ENCODE results near the gene MECR.

MECR gene

GRCh38 chr1:29267321-29268070, 36.8 kb upstream of the MECR start:
- peaks cover 19% of the 10 kb centered on the region for H3K4me1 ChIP-seq (ENCODE audit: control insufficient read depth, insufficient read depth, low read length)
- no peak overlapping the region for H3K27ac ChIP-seq (ENCODE audit: insufficient read depth, low read depth, low read length, poor library complexity, severe bottlenecking)
- no peaks in the 10 kb centered on the region for H3K9me3 ChIP-seq (ENCODE audit: control insufficient read depth, low read length)
- H3K36me3 ChIP-seq (ENCODE audit: control insufficient read depth, insufficient read depth, low read length): no peaks in the 10 kb centered on the region
- H3K4me3 ChIP-seq (ENCODE audit: insufficient read depth, low read depth, low read length): no peak overlapping the region
- no peaks in the 10 kb centered on the region for H3K27me3 ChIP-seq (ENCODE audit: control insufficient read depth, insufficient read depth, low read length, poor library complexity, severe bottlenecking)
- WGBS, 2 experiments: 86 to 90% methylated on average over 9 of the region's 9 CpGs

GRCh38 chr1:29266912-29267311, 36.2 kb upstream of the MECR start:
- no peak overlapping the region for H3K27ac ChIP-seq (ENCODE audit: insufficient read depth, low read depth, low read length, poor library complexity, severe bottlenecking)
- no peaks in the 10 kb centered on the region for H3K27me3 ChIP-seq (ENCODE audit: control insufficient read depth, insufficient read depth, low read length, poor library complexity, severe bottlenecking)
- 98 to 100% methylated on average over 3 of the region's 3 CpGs for WGBS, 2 experiments
- H3K9me3 ChIP-seq (ENCODE audit: control insufficient read depth, low read length): no peaks in the 10 kb centered on the region
- no peaks in the 10 kb centered on the region for H3K36me3 ChIP-seq (ENCODE audit: control insufficient read depth, insufficient read depth, low read length)
- peaks cover 13% of the 10 kb centered on the region for H3K4me1 ChIP-seq (ENCODE audit: control insufficient read depth, insufficient read depth, low read length)
- no peak overlapping the region for H3K4me3 ChIP-seq (ENCODE audit: insufficient read depth, low read depth, low read length)

GRCh38 chr1:29264773-29265389, 34.1 kb upstream of the MECR start:
- peaks cover 6% of the 10 kb centered on the region for H3K27me3 ChIP-seq (ENCODE audit: control insufficient read depth, insufficient read depth, low read length, poor library complexity, severe bottlenecking)
- 91 to 93% methylated on average over 4 of the region's 4 CpGs for WGBS, 2 experiments
- no peaks in the 10 kb centered on the region for H3K9me3 ChIP-seq (ENCODE audit: control insufficient read depth, low read length)
- no peaks in the 10 kb centered on the region for H3K4me1 ChIP-seq (ENCODE audit: control insufficient read depth, insufficient read depth, low read length)
- no peaks in the 10 kb centered on the region for H3K36me3 ChIP-seq (ENCODE audit: control insufficient read depth, insufficient read depth, low read length)
- no peak overlapping the region for H3K4me3 ChIP-seq (ENCODE audit: insufficient read depth, low read depth, low read length)
- no peak overlapping the region for H3K27ac ChIP-seq (ENCODE audit: insufficient read depth, low read depth, low read length, poor library complexity, severe bottlenecking)

GRCh38 chr1:29260531-29260930, 29.8 kb upstream of the MECR start:
- Histone ChIP-seq H3K4me3 (ENCODE audit: insufficient read depth, low read depth, low read length) (no peak overlapping the region), H3K36me3 (ENCODE audit: control insufficient read depth, insufficient read depth, low read length) (no peaks in the 10 kb centered on the region), H3K27ac (ENCODE audit: insufficient read depth, low read depth, low read length, poor library complexity, severe bottlenecking) (no peak overlapping the region), H3K9me3 (ENCODE audit: control insufficient read depth, low read length) (no peaks in the 10 kb centered on the region), H3K4me1 (ENCODE audit: control insufficient read depth, insufficient read depth, low read length) (peaks cover 19% of the 10 kb centered on the region), H3K27me3 (ENCODE audit: control insufficient read depth, insufficient read depth, low read length, poor library complexity, severe bottlenecking) (peaks cover 29% of the 10 kb centered on the region)
- 92 to 93% methylated on average over 29 of the region's 29 CpGs for WGBS, 2 experiments

- Histone ChIP-seq H3K36me3 (ENCODE audit: control insufficient read depth, insufficient read depth, low read length) (no peaks in the 10 kb centered on the region), H3K9me3 (ENCODE audit: control insufficient read depth, low read length) (no peaks in the 10 kb centered on the region), H3K4me1 (ENCODE audit: control insufficient read depth, insufficient read depth, low read length) (peaks cover 19% of the 10 kb centered on the region), H3K4me3 (ENCODE audit: insufficient read depth, low read depth, low read length) (peak overlapping the region; percentile 44), H3K27ac (ENCODE audit: insufficient read depth, low read depth, low read length, poor library complexity, severe bottlenecking) (no peak overlapping the region), H3K27me3 (ENCODE audit: control insufficient read depth, insufficient read depth, low read length, poor library complexity, severe bottlenecking) (peaks cover 29% of the 10 kb centered on the region)
- WGBS, 2 experiments: 3 to 4% methylated on average over 56 of the region's 56 CpGs
Measured at GRCh38 chr1:29259802-29260441, 29.2 kb upstream of the MECR start.

GRCh38 chr1:29258976-29259801, 28.5 kb upstream of the MECR start:
- Histone ChIP-seq H3K36me3 (ENCODE audit: control insufficient read depth, insufficient read depth, low read length) (no peaks in the 10 kb centered on the region), H3K27me3 (ENCODE audit: control insufficient read depth, insufficient read depth, low read length, poor library complexity, severe bottlenecking) (peaks cover 29% of the 10 kb centered on the region), H3K4me1 (ENCODE audit: control insufficient read depth, insufficient read depth, low read length) (peaks cover 19% of the 10 kb centered on the region), H3K4me3 (ENCODE audit: insufficient read depth, low read depth, low read length) (peak overlapping the region; percentile 44), H3K9me3 (ENCODE audit: control insufficient read depth, low read length) (no peaks in the 10 kb centered on the region), H3K27ac (ENCODE audit: insufficient read depth, low read depth, low read length, poor library complexity, severe bottlenecking) (no peak overlapping the region)
- WGBS, 2 experiments: 11% methylated on average over 38 of the region's 38 CpGs

GRCh38 chr1:29258189-29258975, 27.6 kb upstream of the MECR start:
- Histone ChIP-seq H3K27me3 (ENCODE audit: control insufficient read depth, insufficient read depth, low read length, poor library complexity, severe bottlenecking) (peaks cover 29% of the 10 kb centered on the region), H3K9me3 (ENCODE audit: control insufficient read depth, low read length) (no peaks in the 10 kb centered on the region), H3K4me1 (ENCODE audit: control insufficient read depth, insufficient read depth, low read length) (peaks cover 19% of the 10 kb centered on the region), H3K4me3 (ENCODE audit: insufficient read depth, low read depth, low read length) (no peak overlapping the region), H3K36me3 (ENCODE audit: control insufficient read depth, insufficient read depth, low read length) (no peaks in the 10 kb centered on the region), H3K27ac (ENCODE audit: insufficient read depth, low read depth, low read length, poor library complexity, severe bottlenecking) (no peak overlapping the region)
- WGBS, 2 experiments: 91 to 94% methylated on average over 16 of the region's 16 CpGs

GRCh38 chr1:29256979-29257804, 26.5 kb upstream of the MECR start:
- WGBS, 2 experiments: 34% methylated on average over 11 of the region's 11 CpGs

GRCh38 chr1:29256394-29256793, 25.7 kb upstream of the MECR start:
- no peak overlapping the region for H3K27ac ChIP-seq (ENCODE audit: insufficient read depth, low read depth, low read length, poor library complexity, severe bottlenecking)
- no peaks in the 10 kb centered on the region for H3K36me3 ChIP-seq (ENCODE audit: control insufficient read depth, insufficient read depth, low read length)
- H3K4me1 ChIP-seq (ENCODE audit: control insufficient read depth, insufficient read depth, low read length): peaks cover 19% of the 10 kb centered on the region
- 80 to 84% methylated on average over 5 of the region's 5 CpGs for WGBS, 2 experiments
- no peak overlapping the region for H3K4me3 ChIP-seq (ENCODE audit: insufficient read depth, low read depth, low read length)
- no peaks in the 10 kb centered on the region for H3K9me3 ChIP-seq (ENCODE audit: control insufficient read depth, low read length)
- H3K27me3 ChIP-seq (ENCODE audit: control insufficient read depth, insufficient read depth, low read length, poor library complexity, severe bottlenecking): peaks cover 29% of the 10 kb centered on the region

More at GRCh38 chr1:29256979-29257804, 26.5 kb upstream of the MECR start:
- peaks cover 29% of the 10 kb centered on the region for H3K27me3 ChIP-seq (ENCODE audit: control insufficient read depth, insufficient read depth, low read length, poor library complexity, severe bottlenecking)
- no peak overlapping the region for H3K4me3 ChIP-seq (ENCODE audit: insufficient read depth, low read depth, low read length)
- no peaks in the 10 kb centered on the region for H3K9me3 ChIP-seq (ENCODE audit: control insufficient read depth, low read length)
- H3K36me3 ChIP-seq (ENCODE audit: control insufficient read depth, insufficient read depth, low read length): no peaks in the 10 kb centered on the region
- peaks cover 19% of the 10 kb centered on the region for H3K4me1 ChIP-seq (ENCODE audit: control insufficient read depth, insufficient read depth, low read length)
- no peak overlapping the region for H3K27ac ChIP-seq (ENCODE audit: insufficient read depth, low read depth, low read length, poor library complexity, severe bottlenecking)
